ENCODE measurements around the gene RBSN.

Gene RBSN

GRCh38 chr3:15099364-15100098 is 583 bp upstream of the RBSN start:
- no peak for DNase-seq

- DNase-seq, result peak; percentile 9
These were observed 1.1 kb downstream of the RBSN start for GRCh38 chr3:15097891-15098290.

GRCh38 chr3:15096046-15096445 is 2.9 kb downstream of the RBSN start:
- DNase-seq, result no peak

GRCh38 chr3:15094187-15094875 is 4.6 kb downstream of the RBSN start:
- DNase-seq, result no peak

DNA sequence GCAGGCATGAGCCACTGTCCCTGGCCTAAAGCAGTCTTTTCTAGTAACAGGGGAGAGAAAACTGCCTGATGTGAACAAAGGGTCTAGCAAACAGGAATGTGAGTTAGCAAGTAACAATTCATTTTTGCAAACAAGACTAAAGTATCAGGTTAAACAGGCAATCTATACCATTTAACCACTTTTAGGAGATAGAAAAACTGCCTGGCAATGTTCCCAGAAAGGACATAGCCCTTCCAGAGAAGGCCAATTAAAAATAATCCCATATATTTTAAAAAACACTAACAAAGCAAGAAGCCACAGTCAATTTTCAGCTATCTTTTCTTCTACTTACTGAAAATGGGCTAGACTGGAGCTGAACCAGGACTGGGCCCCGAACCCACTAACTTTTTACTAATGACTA is 6.3 kb downstream of the RBSN start:
- DNase-seq, result no peak

DNA sequence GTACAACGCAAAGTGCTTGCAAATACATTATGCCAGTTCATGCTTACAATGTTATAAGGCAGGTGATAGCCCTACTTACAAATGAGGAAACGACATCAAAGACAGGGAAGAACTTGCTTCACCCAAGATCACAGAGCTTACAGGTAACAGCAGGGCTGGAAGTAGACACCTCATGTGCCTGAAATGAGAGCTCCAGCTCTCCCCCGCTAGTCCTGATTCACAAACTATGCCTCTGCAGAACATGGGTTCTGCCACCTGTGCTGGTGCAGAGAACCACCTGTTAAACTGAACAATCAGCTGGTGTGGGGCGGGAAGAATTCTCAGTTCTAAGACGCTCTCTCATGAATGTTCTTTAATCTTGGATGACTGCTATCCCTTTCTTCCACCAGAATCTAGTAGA is 7.4 kb downstream of the RBSN start:
- DNase-seq, result no peak

DNA sequence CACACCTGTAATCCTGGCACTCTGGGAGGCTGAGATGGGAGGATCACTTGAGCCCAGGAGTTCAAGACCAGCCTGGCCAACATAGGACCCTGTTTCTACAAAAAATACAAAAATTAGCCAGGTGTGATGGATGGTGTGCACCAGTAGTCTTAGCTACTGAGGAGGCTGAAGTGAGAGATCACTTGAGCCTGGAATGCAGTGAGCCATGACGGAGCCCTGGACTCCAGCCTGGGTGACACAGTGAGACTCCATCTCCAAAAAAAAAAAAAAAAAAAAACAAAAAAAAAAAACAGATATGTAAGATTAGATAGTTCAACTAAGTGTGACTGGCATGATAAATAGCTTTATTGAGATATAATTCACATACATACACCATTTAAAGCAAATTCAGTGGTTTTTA is 9.7 kb downstream of the RBSN start:
- DNase-seq, result no peak

DNA sequence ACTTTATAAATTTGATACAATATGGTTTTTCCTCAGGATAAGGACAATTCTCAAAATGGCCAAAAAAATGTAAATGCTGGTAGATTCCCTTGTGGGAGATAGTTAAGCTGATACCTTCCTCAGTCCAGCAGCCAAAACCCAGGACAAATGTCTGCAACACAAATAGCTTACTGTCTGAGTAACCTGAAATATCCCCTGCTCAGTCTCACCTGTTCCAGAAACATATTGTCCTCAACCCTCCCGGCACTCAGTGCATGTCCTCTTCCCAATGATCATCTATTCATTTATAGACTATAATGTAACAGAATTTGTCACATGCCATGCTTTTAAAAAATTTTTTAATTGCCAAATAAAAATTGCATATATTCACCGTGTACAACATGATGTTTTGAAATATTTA is 12.2 kb downstream of the RBSN start:
- DNase-seq, result no peak

GRCh38 chr3:15086263-15086662 is 12.7 kb downstream of the RBSN start:
- no peak for DNase-seq

GRCh38 chr3:15083252-15083651 is 15.7 kb downstream of the RBSN start:
- DNase-seq, result no peak

DNA sequence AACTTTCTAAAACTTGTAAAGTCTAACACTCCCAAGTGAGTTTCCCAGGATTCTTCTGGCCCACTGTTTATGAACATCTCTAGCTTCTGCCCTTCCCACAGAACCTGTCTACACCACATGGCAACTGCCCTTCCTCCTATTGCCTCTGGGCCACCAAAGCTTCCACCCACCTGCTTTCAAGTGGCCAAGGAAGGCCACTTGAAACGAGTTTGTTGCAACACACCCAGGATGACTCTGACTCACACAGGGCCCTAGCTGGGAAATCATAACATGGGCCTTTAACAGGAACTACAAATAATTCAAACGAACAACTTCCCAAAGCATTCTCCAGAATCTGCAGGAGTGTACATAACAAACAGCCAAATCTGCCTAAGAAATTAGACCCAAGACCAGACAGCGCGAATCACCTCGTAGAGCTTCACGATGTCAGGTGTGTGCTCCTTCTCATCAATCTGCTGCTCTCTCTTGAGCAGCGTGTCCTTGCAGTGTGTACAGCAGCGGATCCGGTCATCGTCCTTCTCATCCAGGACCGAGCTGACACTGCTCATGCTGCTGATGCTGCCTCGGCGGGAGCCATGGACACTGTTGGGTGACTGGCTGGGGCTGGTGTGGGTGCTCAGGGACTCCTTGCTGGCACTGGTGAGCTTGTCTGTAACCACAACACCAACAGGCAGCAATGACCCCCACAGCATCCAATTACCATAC is 16.8 kb downstream of the RBSN start:
- no peak for DNase-seq

- DNase-seq, result no peak
These were observed 19.9 kb downstream of the RBSN start for GRCh38 chr3:15079091-15079490.

DNA sequence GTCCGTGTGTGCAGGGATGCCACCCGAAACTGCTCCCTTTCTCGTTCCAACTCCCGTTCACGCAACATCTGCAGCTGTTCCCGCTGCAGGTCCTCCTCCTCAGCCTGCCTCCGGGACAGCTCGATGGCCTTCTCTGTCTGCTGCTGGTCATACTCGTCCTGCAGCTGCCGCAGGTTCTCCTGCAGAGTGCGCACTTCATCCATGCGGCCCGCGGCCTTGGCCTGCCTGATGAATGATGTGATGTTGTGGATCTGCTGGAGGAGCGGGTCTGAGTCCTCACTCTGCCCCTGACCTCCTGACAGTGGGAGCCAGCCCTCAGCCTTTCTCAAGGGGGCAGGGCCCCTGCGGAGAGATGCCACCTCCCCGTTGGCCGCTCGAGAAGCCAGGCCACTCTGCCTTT is 24.4 kb downstream of the RBSN start:
- DNase-seq, result no peak

DNA sequence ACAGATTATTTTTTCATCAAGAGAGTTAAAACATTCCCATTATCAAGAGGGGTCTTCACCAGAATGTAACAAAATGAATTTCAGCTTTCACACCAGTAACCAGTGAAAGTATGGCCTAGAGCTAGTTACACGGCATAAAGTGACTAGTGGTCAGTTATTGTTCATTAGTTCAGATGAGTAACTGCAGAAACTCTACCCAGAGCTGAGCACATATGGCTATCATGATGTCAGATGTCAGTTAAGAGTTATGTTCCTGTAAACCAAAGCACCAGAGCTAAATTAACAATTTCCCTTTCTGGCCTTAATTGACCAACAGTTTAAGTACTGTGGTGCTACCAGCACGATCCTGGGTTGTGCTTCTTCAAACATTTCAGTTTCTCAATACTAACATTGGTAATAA is 27.2 kb downstream of the RBSN start:
- DNase-seq, result no peak

GRCh38 chr3:15069441-15069840 is 29.5 kb downstream of the RBSN start:
- DNase-seq, result no peak

DNA sequence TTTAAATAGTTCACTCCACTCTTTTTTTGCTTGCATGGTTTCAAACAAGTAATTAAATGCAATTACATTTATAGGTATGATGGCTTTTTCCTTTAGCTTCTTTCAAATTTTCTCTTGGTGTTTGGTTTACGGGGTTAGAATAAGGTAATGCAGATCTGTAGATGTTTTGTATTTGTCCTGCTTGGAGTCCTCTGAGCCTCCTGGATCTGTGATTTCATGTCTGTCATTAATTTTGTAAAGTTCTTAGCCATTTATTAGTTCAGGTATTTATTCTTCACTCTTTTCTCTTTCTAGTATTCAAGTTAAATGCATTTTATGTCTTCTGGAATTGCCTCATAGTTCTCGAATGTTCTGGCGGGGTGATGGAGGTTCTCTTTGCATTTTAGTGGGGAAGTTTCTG is 32.5 kb downstream of the RBSN start:
- DNase-seq, result no peak

DNA sequence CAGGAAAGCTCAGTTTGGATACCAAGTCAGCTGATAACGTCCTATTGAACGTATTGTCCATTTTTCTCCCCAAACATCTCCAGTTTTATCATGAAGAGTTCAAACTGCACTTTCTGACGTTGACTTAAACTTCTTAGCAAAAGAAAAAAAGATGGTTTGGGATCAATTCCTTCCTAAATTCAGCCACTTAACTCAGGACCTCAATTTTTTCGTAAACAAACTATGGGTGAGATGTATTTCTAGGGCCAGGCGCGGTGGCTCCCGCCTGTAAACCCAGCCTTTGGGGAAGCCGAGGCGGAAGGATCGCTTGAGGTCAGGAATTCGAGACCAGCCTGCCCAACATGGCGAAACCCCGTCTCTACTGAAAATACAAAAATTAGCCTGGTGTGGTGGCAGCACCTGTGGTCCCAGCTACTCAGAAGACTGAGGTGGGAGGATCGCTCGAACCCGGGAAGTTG is 33.4 kb downstream of the RBSN start:
- no peak for DNase-seq

GRCh38 chr3:15064835-15065549 is 34.0 kb downstream of the RBSN start, which contains the start of gene MRPS25:
Gene MRPS25, minus strand, starts transcription at chr3:15065315. Its CDS starts 121 bp downstream, at chr3:15065194.
- DNase-seq, result peak; percentile 85

DNA sequence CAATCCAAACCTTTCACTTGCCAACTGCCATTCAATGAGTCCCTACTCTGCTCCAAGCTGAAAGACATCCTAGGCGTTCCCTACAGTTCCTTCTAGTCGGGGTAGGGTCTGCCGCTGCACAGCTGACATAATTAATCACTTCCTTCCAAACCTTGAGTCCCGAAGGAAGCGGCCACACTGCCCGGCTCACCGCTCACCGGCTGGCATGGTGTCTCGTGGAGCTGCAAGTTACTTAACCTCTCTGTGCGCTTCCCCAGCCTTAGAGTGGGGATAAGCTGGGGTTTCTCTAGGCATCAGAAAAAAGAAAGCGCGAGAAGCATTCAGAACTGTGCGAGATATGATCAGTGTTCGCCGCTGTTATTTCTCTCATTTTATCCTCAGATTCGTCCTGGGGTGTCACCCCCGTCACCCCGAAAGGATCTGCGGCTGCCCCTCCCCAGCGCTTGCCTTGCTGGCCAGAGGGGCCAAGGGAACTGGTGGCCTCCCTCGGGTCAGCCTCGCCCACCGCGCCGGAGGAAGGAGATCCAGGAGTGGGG is 34.6 kb downstream of the RBSN start:
- DNase-seq, result no peak

- no peak for DNase-seq
These were observed 35.2 kb downstream of the RBSN start for GRCh38 chr3:15063656-15064286.

DNA sequence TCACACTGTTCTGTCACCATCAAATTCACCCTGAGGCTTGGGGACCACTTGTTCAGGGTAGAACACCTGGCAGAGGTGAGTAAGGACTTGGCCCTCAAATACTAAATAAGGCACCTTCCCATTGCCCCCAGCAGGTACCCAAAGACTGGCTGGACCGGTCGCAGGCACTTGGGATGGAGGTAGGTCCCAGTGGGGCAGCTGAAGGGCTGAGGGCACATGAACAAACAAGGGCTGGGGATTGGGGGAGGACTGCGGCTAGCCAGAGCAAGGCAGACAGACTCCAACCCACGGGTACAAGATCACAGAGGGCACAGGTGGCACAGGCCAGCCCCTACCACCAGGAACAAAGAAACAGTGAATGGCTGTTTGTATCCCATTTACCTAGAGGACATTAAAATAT is 35.7 kb downstream of the RBSN start:
- no peak for DNase-seq

DNA sequence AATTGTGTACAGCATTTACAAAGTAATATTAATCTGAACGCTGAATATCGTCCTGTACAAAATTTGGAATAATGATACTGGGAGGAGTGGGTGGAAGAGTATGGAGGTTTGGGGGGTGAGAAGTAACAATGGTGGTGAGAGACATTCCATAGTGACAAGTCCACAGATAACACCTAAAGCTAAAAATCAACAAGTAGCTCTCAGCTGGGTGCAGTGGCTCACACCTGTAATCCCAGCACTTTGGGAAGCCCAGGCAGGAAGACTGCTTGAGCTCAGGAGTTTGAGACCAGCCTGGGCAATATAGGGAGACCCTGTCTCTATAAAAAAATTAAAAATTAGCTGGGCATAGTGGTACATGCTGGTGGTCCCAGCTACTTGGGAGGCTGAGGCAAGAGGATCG is 38.9 kb downstream of the RBSN start:
- DNase-seq, result no peak

Measured in activated gamma-delta T cell treated with Interleukin-2 at 50 U/mL for 16 hours (primary cell).